Suppressor macrophage (primary cell): ENCODE results near the gene HDX.
"Not testable (repeated sequence)": the region's sequence is repeated elsewhere in the genome, so short reads cannot be mapped to it uniquely, and the experiment has no call there.

Source experiments
- DNase-seq, 4 experiments: peaks; one replicate each; pipeline ENCODE4 v3.0.0-alpha.2; 2020 to 2022

The HDX gene

DNA sequence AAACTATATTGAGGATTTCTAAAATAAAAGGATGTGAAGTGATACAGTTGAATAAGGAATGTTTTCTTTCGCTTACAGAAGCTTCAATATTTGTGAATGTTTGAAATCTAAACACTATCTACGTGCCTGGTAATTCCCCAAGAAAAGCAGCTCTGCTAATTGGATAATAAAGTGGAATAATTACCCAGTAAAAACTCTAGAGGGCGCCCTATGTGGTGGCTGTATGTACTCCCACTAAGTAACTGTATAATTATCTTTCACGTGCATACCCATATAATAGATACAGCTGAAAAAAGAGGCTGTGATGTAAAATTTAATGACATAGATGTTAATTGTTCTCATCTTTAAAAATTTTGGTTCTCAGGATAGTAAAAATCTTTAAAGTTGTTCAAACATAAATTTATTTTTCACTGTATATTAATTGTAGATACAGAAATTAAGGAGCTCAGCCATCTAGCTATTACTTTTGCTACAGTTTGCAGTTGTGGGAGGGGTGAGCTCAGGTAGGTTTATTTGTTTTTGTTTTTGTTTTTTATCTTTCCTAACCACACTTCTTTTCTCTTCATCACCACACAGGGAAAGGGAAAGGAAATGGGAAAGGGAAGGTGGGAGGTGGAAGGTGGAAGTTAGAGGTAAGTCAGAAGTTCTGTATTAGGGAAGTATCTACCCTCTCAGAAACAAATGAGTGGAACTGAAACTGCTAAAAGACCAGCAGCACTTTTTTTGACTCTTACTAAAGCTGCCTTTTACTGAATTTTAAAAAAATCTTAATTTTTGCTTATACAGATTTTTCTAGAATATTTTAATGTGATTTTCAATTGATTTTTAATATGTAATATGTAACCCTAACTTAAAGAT, 162.5 kb downstream of the HDX start:
- peak; percentile 1 to 57 (median 34) for DNase-seq

DNA sequence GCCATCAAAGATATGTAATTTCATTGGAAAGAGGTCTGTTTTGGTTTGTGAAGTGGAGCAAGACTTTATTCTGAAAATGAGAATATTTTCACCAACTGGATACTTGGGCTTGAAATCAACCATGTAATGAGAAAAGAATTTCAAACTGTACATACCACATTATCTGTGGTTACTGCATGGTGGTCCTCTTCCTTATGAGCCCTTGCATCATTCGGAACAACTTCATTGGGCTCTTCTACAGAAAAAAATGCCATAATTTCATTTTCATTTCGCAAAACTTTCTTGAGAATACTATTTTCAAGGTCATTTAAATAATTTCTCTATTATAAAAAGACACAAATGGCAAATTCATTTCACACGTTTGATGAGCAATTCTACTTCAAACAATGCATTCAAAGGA, 165.6 kb downstream of the HDX start:
- DNase-seq = no peak

DNA sequence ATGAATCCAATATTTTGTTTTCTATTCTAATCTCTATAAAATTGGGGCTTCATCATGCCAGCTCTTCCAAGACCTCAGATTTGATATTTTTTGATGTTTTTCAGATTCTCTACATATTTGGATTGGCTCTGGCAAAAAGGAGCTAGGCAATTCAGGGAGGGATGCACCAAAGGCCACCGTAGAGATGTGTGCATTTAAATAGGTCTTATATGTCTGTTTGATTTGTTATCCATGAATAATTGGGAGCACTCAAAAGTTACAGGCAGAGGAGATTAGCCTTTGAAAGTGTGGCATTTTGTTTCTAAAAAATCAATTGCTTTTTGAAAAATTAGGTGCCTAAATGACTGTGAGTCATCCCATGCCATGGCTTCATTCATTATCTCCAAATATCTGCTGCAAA, 167.1 kb downstream of the HDX start:
- DNase-seq = no peak

DNA sequence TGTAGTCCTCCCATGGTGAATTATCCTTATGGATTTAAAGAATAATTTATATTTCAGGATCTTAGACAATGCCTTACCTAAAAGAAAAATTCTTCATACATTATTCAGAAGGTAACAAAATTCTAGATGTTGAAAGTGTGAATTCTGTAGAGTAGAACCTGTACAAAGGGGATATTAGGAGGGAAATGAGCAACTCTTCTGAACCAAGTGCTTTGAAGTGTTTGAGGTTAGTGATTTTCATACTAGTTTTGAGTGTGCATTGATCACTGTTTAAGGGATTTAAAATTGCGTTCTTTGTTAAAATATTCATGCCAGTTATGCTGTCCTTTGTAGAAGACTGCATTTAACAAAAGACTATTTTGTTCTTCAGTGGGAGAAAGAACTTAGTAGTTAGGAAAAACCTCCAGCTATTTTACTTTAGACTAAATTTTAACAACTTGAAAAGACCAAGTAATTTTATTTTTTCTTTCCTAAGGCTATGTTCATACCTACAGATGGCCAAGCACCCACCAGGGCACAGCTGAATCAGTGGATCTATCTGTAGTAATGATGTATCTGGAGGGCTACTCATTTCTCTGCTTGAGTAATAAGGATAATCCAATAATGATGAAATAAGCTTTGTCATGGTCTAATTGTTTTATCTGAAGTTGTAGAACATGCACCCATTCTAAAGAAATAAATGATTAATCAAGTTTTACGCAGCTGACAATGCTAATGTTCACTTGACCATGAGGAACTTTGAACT, 180.0 kb downstream of the HDX start:
- DNase-seq = no peak

DNA sequence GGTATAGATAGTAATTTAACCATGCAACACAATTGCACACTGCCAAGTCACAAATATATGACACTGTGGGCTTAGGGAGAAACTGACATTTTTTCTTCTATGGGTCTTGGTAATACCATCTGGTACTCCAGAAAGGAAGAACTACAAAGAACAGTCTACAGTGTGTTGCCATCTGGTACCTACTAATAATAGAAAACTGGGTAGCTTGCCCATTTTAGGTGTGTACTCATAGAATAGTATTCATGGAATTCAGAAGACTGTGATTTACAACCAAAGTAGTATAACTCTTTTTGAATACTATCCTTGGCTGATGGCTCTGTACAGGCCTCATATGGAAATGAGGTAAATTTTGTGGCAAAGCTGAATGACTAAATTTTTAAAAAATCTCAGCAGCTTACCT, 181.6 kb downstream of the HDX start:
- no peak for DNase-seq

DNA sequence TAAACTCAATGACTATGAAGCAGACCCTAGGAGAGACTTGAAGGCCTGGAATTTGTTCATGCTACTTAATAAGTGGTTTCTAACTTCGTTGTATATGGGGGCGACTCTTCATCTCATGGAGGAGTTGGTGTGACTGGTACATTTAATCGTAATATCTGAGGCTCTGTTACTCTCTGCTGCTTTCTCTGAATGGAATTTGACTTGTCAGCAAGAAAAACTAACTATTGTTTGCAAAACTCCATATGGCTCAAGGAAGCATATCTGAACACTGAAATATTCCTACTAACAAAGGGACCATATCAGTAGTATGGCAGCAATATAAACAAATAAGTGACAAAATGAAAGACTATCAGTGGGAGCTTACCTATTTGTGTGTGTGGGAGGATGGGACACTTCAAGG, 182.2 kb downstream of the HDX start:
- no peak for DNase-seq

DNA sequence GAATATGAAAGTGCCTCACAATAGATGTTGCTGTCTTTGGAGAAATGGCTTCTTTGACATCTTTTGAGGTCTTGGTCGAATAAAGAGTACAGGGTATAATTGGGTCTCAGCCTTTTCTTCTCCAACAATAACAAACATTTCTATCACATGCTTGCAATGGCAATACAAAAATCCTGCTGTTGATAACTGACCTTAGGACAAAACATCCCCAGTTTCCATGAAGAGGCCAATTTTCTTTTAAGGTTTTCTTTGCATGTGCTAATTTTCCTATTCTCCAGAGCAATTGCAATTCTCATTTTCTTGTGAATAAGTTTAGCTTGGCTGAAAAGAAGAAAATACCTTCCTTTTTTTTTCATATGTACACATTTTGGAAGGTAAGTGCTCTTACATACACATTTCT, 183.6 kb downstream of the HDX start:
- DNase-seq = no peak

DNA sequence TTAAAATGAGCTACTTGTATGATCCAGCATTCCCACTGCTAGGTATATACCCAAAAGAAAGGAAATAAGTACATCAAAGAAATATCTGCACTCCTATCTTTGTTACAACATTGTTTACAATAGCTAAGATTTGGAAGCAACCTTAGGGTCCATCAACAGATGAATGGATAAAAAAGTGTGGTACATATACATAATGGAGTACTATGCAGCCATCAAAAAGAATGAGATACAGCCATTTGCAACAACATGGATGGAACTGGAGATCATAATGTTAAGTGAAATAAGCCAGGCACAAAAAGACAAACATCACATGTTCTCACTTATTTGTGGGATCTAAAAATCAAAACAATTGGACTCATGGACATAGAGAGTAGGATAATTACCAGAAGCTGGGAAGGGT, 186.3 kb downstream of the HDX start:
- not testable (repeated sequence) for DNase-seq
